GM12801 (cell line): ENCODE results near the gene SLC43A3.

Source experiments
- CTCF ChIP-seq: IDR thresholded peaks from one replicate; pipeline ENCODE4 v1.5.1; 2011; ENCODE audit warnings: control low read depth; ENCODE audit not compliant: insufficient read length; ENCODE audit errors: extremely low read depth

Gene SLC43A3

GRCh38 chr11:57358991-57359390 lies 67.9 kb downstream of the SLC43A3 start:
- no peak for TF ChIP-seq CTCF

- no peak for TF ChIP-seq CTCF
These were observed 68.4 kb downstream of the SLC43A3 start for GRCh38 chr11:57358543-57358961.

- TF ChIP-seq CTCF = no peak
These were observed 69.1 kb downstream of the SLC43A3 start for GRCh38 chr11:57357856-57358255.

- no peak for TF ChIP-seq CTCF
These were observed 69.6 kb downstream of the SLC43A3 start for GRCh38 chr11:57357310-57357709.
